HepG2 (cell line): ENCODE measurements around the gene HNRNPL. TPM values are rescaled to one million over a fixed set of nuclear protein-coding genes. Genes with fewer than 3 reads are reported as not detected.

Experiments
- AHR ChIP-seq: IDR thresholded peaks from 2 replicates; pipeline ENCODE4 v1.6.1; 2018; ENCODE audit warnings: missing genetic modification reagents, missing compliant biosample characterization
- ATRX ChIP-seq: sonication (generic); formaldehyde crosslinking; IDR thresholded peaks from 2 replicates; pipeline ENCODE4 v1.4.0; 2020; ENCODE audit warnings: missing genetic modification reagents, borderline replicate concordance
- PTBP1 ChIP-seq: fragments of 200-400 bp; formaldehyde crosslinking; IDR thresholded peaks from 2 replicates; pipeline ENCODE4 v1.6.1; 2018; ENCODE audit warnings: low read length, low read depth; ENCODE audit not compliant: poor library complexity, severe bottlenecking
- SCMH1 ChIP-seq: sonication (generic); formaldehyde crosslinking; IDR thresholded peaks from 2 replicates; pipeline ENCODE4 v1.9.0; 2021; ENCODE audit warnings: missing genetic modification reagents, mild to moderate bottlenecking, borderline replicate concordance
- SOX5 ChIP-seq: IDR thresholded peaks from 2 replicates; pipeline ENCODE4 v1.6.1; 2016; ENCODE audit warnings: borderline replicate concordance
- TAF1 ChIP-seq: sonication (generic); formaldehyde crosslinking; IDR thresholded peaks from 2 replicates; pipeline ENCODE4 v1.4.0; 2020; ENCODE audit warnings: missing genetic modification reagents
- TMF1 ChIP-seq: sonication (generic); formaldehyde crosslinking; IDR thresholded peaks from 2 replicates; pipeline ENCODE4 v1.8.1; 2022; ENCODE audit warnings: low read depth, missing genetic modification reagents
- YY1 ChIP-seq: IDR thresholded peaks from 2 replicates; pipeline ENCODE4 v1.6.1; 2011; ENCODE audit warnings: low read length, low read depth, moderate library complexity, mild to moderate bottlenecking; ENCODE audit not compliant: insufficient read depth, insufficient replicate concordance
- ZBTB25 ChIP-seq: IDR thresholded peaks from 2 replicates; pipeline ENCODE4 v1.6.1; 2018; ENCODE audit warnings: missing genetic modification reagents
- ZIK1 ChIP-seq: sonication (generic); formaldehyde crosslinking; IDR thresholded peaks from 2 replicates; pipeline ENCODE4 v1.5.0; 2020; ENCODE audit warnings: mild to moderate bottlenecking, low read depth, missing genetic modification reagents, borderline replicate concordance
- ZNF362 ChIP-seq: sonication (generic); formaldehyde crosslinking; IDR thresholded peaks from 2 replicates; pipeline ENCODE4 v1.4.0; 2020; ENCODE audit warnings: missing genetic modification reagents, mild to moderate bottlenecking, borderline replicate concordance
- polyA plus RNA-seq, 8 experiments: library from polyadenylated mRNA; depleted of rRNA in 3 of 8; stranded (reverse) in 7 of 8; unstranded in 1 of 8; fragments of >200 nt; fragmentation: Illumina TruSeq in 4 of 8; extraction: Trizol in 4 of 8; gene quantifications; 2 replicates each; pipeline versions ENCODE4 v1.2.1 to v1.2.3, GENCODE V29; 2011 to 2016; ENCODE audit warnings: low read depth in 4 of 8, missing spikeins in 1 of 8, mixed read lengths in 1 of 8; ENCODE audit not compliant: insufficient read depth in 1 of 8
- total RNA-seq, 5 experiments: library from RNA; depleted of rRNA; stranded (reverse); fragments of >200 nt; fragmentation: Illumina TruSeq; extraction: Trizol; gene quantifications; 2 replicates each; pipeline ENCODE4 v1.2.3, GENCODE V29; 2016; ENCODE audit warnings: low read depth in 1 of 5
- TF ChIP-seq, protein P1 (sequence below): sonication (generic); formaldehyde crosslinking; IDR thresholded peaks from 2 replicates; pipeline ENCODE4 v1.5.0; 2020; ENCODE audit warnings: missing genetic modification reagents
- TF ChIP-seq, protein P2 (sequence below): sonication (generic); formaldehyde crosslinking; IDR thresholded peaks from 2 replicates; pipeline ENCODE4 v1.5.0; 2020; ENCODE audit warnings: mild to moderate bottlenecking, missing genetic modification reagents, borderline replicate concordance
- TF ChIP-seq, protein P3 (sequence below): IDR thresholded peaks from 2 replicates; pipeline ENCODE4 v1.6.1; 2016; ENCODE audit warnings: mild to moderate bottlenecking, missing biosample characterization, missing genetic modification reagents
- TF ChIP-seq, protein P4 (sequence below), 2 experiments: sonication (generic) in 1 of 2; formaldehyde crosslinking in 1 of 2; IDR thresholded peaks; 2 replicates each; pipeline versions ENCODE4 v1.6.1 to v1.9.0; 2014 to 2022; ENCODE audit warnings: antibody characterized with exemption in 1 of 2, borderline replicate concordance in 1 of 2, inconsistent platforms in 1 of 2, low read depth in 1 of 2, missing genetic modification reagents in 1 of 2

Gene HNRNPL
- total and polyA plus RNA-seq, 2 of the 13 experiments (the other 11 are each of a cell fraction or from before 2014, with no cell fraction given), result 156 to 278 TPM

DNA sequence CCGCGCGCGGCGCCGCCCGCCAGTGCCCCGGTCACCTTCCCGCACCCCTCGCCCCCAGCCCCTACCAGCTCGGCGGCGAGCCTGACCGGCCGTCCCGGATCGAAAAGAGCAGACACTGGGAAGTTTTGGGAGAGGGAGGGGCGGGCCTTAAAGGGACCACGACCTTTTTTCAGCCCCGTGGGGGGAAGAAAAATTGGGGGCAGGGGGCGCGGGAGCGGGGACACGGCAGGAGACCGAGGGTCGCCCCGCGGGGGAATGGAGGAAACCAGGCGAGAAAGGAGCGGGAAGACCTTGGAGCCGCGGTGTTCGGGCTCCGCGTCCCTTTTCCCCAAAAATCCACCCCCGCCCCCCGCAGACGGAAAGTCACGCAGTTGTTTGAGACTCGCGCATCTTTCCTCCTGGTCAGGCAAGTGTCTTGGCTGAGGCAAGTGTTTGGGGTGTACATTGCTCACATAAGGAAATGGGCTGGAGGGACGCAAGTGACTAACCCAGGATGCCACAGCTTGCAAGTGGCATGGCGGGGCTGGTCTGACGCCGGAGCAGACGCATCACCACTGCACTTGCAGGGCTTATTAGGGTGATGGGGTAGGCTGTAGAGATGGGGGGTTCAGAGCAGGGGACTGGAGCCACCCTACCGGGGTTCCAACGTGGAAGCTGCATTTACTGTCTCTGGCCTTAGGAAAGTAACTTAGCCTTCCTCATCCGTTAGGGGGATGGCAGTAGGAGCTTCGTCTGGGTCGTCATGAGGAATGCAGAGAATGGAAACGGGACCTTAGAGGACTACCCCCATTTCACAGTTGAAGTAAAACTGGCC is 2.7 kb upstream of the HNRNPL start (continued):
- TF ChIP-seq ZBTB25 (CRISPR knock-in tag) (no peak), ZNF362 (CRISPR knock-in tag) (no peak), ZIK1 (no peak), PTBP1 (no peak), AHR (CRISPR knock-in tag) (no peak), ATRX (no peak), SCMH1 (CRISPR knock-in tag) (no peak), YY1 (peak; percentile 46), SOX5 (no peak), TMF1 (CRISPR knock-in tag) (no peak), TAF1 (CRISPR knock-in tag) (peak; percentile 57)
- TF ChIP-seq, protein P1, sequence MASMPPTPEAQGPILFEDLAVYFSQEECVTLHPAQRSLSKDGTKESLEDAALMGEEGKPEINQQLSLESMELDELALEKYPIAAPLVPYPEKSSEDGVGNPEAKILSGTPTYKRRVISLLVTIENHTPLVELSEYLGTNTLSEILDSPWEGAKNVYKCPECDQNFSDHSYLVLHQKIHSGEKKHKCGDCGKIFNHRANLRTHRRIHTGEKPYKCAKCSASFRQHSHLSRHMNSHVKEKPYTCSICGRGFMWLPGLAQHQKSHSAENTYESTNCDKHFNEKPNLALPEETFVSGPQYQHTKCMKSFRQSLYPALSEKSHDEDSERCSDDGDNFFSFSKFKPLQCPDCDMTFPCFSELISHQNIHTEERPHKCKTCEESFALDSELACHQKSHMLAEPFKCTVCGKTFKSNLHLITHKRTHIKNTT (CRISPR knock-in tag), result no peak
- TF ChIP-seq, protein P2, sequence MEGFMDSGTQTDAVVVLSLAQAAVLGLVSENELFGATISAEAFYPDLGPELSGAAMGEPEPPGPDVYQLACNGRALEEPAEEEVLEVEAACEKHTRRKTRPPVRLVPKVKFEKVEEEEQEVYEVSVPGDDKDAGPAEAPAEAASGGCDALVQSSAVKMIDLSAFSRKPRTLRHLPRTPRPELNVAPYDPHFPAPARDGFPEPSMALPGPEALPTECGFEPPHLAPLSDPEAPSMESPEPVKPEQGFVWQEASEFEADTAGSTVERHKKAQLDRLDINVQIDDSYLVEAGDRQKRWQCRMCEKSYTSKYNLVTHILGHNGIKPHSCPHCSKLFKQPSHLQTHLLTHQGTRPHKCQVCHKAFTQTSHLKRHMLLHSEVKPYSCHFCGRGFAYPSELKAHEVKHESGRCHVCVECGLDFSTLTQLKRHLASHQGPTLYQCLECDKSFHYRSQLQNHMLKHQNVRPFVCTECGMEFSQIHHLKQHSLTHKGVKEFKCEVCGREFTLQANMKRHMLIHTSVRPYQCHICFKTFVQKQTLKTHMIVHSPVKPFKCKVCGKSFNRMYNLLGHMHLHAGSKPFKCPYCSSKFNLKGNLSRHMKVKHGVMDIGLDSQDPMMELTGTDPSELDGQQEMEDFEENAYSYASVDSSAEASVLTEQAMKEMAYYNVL (CRISPR knock-in tag), result no peak
- TF ChIP-seq, protein P3, sequence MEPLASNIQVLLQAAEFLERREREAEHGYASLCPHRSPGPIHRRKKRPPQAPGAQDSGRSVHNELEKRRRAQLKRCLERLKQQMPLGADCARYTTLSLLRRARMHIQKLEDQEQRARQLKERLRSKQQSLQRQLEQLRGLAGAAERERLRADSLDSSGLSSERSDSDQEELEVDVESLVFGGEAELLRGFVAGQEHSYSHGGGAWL (CRISPR knock-in tag), result no peak
- TF ChIP-seq, protein P4, sequence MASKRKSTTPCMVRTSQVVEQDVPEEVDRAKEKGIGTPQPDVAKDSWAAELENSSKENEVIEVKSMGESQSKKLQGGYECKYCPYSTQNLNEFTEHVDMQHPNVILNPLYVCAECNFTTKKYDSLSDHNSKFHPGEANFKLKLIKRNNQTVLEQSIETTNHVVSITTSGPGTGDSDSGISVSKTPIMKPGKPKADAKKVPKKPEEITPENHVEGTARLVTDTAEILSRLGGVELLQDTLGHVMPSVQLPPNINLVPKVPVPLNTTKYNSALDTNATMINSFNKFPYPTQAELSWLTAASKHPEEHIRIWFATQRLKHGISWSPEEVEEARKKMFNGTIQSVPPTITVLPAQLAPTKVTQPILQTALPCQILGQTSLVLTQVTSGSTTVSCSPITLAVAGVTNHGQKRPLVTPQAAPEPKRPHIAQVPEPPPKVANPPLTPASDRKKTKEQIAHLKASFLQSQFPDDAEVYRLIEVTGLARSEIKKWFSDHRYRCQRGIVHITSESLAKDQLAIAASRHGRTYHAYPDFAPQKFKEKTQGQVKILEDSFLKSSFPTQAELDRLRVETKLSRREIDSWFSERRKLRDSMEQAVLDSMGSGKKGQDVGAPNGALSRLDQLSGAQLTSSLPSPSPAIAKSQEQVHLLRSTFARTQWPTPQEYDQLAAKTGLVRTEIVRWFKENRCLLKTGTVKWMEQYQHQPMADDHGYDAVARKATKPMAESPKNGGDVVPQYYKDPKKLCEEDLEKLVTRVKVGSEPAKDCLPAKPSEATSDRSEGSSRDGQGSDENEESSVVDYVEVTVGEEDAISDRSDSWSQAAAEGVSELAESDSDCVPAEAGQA (IDR thresholded peaks at IDR 0.05; ENCODE audit: low read depth), result no peak
- TF ChIP-seq, protein P4 (CRISPR knock-in tag; IDR thresholded peaks at IDR 0.05; ENCODE audit: borderline replicate concordance), result no peak
